ENCODE results near the gene ANO7. TPM values are rescaled to one million over a fixed set of nuclear protein-coding genes. Genes with fewer than 3 reads are reported as not detected.

The ANO7 gene
- total and polyA plus RNA-seq, 2 of the 13 experiments (the other 11 are each of a cell fraction or from before 2014, with no cell fraction given) = 4.1 to 4.9 TPM

DNA sequence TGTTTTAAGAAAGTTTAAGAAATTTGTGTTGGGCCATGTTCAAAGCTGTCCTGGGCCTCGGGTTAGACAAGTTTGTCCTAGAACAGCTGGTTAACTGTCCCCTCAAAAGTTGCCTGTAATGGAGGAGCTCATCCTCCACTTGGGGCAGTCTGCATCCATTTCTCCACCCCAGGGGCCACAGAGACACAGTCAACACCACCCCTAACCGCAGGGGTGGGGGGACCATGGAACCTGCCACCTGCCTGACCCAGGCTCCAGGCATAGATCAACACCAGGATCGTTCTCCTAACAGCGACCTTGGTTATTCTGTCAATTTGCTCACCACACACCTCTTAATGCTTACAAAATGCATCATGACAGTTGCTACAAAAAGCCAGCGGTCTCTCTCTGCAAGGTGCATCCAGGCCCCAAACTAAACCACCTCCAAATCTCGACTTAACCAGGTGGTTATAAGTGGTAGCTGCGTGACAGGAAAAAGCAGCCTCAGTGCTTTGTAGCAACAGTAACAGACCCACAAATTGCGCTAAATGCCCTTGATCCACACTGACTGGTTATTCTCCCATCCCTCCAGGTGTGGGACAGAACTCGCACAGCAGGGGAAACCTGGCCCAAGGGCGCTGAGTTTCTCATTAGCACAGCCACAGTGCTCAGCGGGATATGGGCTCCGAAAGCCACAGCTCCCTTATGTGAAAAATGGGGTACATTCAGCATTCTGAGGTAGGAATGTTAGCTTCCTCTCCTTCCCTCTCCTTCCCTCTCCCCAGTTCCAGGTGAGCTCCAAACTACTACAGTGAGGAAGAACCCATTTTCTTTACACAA, 79.0 kb downstream of the ANO7 start (continued):
- TF ChIP-seq, protein P1, sequence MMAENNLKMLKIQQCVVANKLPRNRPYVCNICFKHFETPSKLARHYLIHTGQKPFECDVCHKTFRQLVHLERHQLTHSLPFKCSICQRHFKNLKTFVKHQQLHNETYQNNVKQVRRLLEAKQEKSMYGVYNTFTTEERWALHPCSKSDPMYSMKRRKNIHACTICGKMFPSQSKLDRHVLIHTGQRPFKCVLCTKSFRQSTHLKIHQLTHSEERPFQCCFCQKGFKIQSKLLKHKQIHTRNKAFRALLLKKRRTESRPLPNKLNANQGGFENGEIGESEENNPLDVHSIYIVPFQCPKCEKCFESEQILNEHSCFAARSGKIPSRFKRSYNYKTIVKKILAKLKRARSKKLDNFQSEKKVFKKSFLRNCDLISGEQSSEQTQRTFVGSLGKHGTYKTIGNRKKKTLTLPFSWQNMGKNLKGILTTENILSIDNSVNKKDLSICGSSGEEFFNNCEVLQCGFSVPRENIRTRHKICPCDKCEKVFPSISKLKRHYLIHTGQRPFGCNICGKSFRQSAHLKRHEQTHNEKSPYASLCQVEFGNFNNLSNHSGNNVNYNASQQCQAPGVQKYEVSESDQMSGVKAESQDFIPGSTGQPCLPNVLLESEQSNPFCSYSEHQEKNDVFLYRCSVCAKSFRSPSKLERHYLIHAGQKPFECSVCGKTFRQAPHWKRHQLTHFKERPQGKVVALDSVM (CRISPR knock-in tag; IDR thresholded peaks at IDR 0.05) = no peak
- no peak for TF ChIP-seq ELF1 (CRISPR knock-in tag; IDR thresholded peaks at IDR 0.05)
- peak; percentile 36; the same call in 1 of the 3 replicates for TF ChIP-seq MXI1 (IDR thresholded peaks at IDR 0.05; ENCODE audit: borderline replicate concordance, low read depth, low read length)
- TF ChIP-seq ZBTB38 (CRISPR knock-in tag; IDR thresholded peaks at IDR 0.05) = peak; percentile 65
- TF ChIP-seq, protein P2, sequence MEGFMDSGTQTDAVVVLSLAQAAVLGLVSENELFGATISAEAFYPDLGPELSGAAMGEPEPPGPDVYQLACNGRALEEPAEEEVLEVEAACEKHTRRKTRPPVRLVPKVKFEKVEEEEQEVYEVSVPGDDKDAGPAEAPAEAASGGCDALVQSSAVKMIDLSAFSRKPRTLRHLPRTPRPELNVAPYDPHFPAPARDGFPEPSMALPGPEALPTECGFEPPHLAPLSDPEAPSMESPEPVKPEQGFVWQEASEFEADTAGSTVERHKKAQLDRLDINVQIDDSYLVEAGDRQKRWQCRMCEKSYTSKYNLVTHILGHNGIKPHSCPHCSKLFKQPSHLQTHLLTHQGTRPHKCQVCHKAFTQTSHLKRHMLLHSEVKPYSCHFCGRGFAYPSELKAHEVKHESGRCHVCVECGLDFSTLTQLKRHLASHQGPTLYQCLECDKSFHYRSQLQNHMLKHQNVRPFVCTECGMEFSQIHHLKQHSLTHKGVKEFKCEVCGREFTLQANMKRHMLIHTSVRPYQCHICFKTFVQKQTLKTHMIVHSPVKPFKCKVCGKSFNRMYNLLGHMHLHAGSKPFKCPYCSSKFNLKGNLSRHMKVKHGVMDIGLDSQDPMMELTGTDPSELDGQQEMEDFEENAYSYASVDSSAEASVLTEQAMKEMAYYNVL (CRISPR knock-in tag; IDR thresholded peaks at IDR 0.05; ENCODE audit: borderline replicate concordance) = no peak
- TF ChIP-seq KAT2B (IDR thresholded peaks at IDR 0.05; ENCODE audit: borderline replicate concordance, low read depth, low read length) = no peak
- TF ChIP-seq RORA (CRISPR knock-in tag; IDR thresholded peaks at IDR 0.05) = no peak
- TF ChIP-seq CEBPB (IDR thresholded peaks at IDR 0.05; ENCODE audit: borderline replicate concordance, low read depth, low read length) = no peak
- TF ChIP-seq, protein P3, sequence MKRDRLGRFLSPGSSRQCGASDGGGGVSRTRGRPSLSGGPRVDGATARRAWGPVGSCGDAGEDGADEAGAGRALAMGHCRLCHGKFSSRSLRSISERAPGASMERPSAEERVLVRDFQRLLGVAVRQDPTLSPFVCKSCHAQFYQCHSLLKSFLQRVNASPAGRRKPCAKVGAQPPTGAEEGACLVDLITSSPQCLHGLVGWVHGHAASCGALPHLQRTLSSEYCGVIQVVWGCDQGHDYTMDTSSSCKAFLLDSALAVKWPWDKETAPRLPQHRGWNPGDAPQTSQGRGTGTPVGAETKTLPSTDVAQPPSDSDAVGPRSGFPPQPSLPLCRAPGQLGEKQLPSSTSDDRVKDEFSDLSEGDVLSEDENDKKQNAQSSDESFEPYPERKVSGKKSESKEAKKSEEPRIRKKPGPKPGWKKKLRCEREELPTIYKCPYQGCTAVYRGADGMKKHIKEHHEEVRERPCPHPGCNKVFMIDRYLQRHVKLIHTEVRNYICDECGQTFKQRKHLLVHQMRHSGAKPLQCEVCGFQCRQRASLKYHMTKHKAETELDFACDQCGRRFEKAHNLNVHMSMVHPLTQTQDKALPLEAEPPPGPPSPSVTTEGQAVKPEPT (CRISPR knock-in tag; IDR thresholded peaks at IDR 0.05; ENCODE audit: low read depth) = no peak
- TF ChIP-seq ZNF205 (CRISPR knock-in tag; IDR thresholded peaks at IDR 0.05) = no peak
- no peak for TF ChIP-seq KDM5A (IDR thresholded peaks at IDR 0.05; ENCODE audit: borderline replicate concordance, low read length)
- TF ChIP-seq, protein P4, sequence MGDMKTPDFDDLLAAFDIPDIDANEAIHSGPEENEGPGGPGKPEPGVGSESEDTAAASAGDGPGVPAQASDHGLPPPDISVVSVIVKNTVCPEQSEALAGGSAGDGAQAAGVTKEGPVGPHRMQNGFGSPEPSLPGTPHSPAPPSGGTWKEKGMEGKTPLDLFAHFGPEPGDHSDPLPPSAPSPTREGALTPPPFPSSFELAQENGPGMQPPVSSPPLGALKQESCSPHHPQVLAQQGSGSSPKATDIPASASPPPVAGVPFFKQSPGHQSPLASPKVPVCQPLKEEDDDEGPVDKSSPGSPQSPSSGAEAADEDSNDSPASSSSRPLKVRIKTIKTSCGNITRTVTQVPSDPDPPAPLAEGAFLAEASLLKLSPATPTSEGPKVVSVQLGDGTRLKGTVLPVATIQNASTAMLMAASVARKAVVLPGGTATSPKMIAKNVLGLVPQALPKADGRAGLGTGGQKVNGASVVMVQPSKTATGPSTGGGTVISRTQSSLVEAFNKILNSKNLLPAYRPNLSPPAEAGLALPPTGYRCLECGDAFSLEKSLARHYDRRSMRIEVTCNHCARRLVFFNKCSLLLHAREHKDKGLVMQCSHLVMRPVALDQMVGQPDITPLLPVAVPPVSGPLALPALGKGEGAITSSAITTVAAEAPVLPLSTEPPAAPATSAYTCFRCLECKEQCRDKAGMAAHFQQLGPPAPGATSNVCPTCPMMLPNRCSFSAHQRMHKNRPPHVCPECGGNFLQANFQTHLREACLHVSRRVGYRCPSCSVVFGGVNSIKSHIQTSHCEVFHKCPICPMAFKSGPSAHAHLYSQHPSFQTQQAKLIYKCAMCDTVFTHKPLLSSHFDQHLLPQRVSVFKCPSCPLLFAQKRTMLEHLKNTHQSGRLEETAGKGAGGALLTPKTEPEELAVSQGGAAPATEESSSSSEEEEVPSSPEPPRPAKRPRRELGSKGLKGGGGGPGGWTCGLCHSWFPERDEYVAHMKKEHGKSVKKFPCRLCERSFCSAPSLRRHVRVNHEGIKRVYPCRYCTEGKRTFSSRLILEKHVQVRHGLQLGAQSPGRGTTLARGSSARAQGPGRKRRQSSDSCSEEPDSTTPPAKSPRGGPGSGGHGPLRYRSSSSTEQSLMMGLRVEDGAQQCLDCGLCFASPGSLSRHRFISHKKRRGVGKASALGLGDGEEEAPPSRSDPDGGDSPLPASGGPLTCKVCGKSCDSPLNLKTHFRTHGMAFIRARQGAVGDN (CRISPR knock-in tag; IDR thresholded peaks at IDR 0.05) = peak; percentile 47
- no peak for TF ChIP-seq ZNF607 (CRISPR knock-in tag; IDR thresholded peaks at IDR 0.05; ENCODE audit: borderline replicate concordance)
- no peak for TF ChIP-seq ZNF446 (CRISPR knock-in tag; IDR thresholded peaks at IDR 0.05)
- TF ChIP-seq KDM6A (CRISPR knock-in tag; IDR thresholded peaks at IDR 0.05; ENCODE audit: low read depth) = no peak
- no peak for TF ChIP-seq POLR2AphosphoS2 (IDR thresholded peaks at IDR 0.05; ENCODE audit: low read depth, low read length)
- TF ChIP-seq, protein P5, sequence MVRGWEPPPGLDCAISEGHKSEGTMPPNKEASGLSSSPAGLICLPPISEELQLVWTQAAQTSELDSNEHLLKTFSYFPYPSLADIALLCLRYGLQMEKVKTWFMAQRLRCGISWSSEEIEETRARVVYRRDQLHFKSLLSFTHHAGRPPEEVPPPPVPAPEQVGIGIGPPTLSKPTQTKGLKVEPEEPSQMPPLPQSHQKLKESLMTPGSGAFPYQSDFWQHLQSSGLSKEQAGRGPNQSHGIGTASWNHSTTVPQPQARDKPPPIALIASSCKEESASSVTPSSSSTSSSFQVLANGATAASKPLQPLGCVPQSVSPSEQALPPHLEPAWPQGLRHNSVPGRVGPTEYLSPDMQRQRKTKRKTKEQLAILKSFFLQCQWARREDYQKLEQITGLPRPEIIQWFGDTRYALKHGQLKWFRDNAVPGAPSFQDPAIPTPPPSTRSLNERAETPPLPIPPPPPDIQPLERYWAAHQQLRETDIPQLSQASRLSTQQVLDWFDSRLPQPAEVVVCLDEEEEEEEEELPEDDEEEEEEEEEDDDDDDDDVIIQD (CRISPR knock-in tag; IDR thresholded peaks at IDR 0.05; ENCODE audit: low read depth) = 0 out of 2 replicates have a peak, but pooled peaks have one; percentile 23
